Upper lobe of left lung (tissue), 4 donors: ENCODE data around the gene AGAP3.

ENCODE experiments used
- CTCF ChIP-seq, 6 experiments: fragments of 450-650 bp in 4 of 6; fragments of 200-600 bp in 2 of 6; sonication (generic) in 2 of 6; IDR thresholded peaks; one replicate each; pipeline ENCODE4 v1.5.1; 2016 to 2019; ENCODE audit warnings: antibody characterized with exemption in 6 of 6
- POLR2A ChIP-seq, 4 donors: fragments of 450-650 bp; IDR thresholded peaks; one replicate each; pipeline ENCODE4 v1.5.1; 2016 to 2017; ENCODE audit warnings: antibody characterized with exemption in 4 of 4, mild to moderate bottlenecking in 2 of 4
- POLR2AphosphoS5 ChIP-seq, 2 donors: sonication (generic); formaldehyde crosslinking; IDR thresholded peaks; one replicate each; pipeline ENCODE4 v1.5.1; 2017; ENCODE audit warnings: antibody characterized with exemption in 2 of 2

- TF ChIP-seq CTCF (IDR thresholded peaks at IDR 0.05) (no peak), POLR2A (IDR thresholded peaks at IDR 0.05) (no peak), POLR2AphosphoS5 (IDR thresholded peaks at IDR 0.05) (no peak)
Observed at GRCh38 chr7:151122276-151122675, 36.0 kb downstream of the AGAP3 start.
